Activated CD8-positive, alpha-beta memory T cell treated with anti-CD3 and anti-CD28 coated beads for 48 hours (primary cell): ENCODE results near the gene DCUN1D1.

Experiments used
- DNase-seq, 3 experiments: peaks; one replicate each; pipeline ENCODE4 v3.0.0-alpha.2; 2020; ENCODE audit warnings: low read depth in 2 of 3, low spot score in 2 of 3

DCUN1D1 gene

DNA sequence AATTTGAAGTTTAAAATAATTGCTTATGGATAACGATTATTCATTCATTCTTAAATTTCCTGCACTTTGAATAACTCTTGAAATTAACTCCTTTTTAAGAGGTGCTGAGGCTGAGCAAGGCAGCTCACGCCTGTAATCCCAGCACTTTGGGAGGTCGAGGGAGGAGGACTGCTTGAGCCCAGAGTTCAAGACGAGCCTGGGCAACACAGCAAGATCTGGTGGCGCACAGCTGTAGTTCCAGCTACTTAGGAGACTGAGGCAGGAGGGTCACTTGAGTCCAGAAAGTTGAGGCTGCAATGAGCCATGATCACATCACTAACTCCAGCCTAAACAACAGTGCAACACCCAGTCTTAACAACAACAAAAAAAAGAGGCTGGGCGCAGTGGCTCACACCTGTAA lies 8.0 kb downstream of the DCUN1D1 start:
- no peak for DNase-seq

DNA sequence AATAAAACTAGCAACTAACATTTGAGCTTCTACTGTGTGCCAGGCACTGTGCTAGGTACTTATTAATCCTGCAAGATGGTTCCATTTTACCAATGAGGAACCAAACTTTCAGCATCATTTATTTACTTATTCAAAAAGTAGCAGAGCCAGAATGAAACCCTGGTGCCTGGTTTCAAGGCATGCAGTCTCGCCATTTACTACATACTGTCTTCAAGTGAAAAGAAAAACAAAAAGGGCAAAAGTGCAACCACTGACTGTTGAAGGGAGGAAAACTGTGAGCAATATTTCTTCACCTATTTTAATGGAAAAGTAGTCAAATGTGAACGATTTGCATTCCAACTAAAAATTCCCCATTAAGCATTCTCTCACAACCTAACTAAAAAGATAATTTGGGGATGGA lies 8.7 kb downstream of the DCUN1D1 start:
- DNase-seq, result no peak

DNA sequence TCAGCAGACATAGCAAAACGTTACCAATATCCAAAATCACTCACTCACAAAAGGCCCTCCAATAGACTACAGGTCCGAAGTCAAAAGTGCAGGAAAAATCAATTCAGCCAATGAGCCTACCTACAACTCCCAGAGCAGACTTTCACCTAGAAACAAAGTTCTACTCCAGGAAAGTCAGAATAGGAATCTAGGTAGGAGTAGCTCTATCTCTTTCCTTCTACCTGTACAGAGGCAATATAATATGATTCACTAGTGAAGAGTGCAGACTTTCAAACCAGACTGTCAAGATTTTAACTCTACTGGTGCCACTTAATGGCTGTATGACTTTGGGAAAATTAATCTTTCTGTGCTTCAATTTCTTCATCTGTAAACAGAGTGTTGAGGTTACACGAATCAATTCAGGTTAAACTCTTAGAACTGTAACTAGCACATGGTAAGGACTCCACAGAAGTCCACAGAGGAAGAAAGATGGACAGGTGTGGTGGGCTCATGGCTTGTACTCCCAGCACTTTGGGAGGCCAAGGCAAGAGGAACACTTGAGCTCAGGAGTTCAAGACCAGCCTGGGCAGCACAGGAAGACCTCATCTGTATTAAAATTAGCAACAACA lies 9.4 kb downstream of the DCUN1D1 start:
- no peak for DNase-seq

DNA sequence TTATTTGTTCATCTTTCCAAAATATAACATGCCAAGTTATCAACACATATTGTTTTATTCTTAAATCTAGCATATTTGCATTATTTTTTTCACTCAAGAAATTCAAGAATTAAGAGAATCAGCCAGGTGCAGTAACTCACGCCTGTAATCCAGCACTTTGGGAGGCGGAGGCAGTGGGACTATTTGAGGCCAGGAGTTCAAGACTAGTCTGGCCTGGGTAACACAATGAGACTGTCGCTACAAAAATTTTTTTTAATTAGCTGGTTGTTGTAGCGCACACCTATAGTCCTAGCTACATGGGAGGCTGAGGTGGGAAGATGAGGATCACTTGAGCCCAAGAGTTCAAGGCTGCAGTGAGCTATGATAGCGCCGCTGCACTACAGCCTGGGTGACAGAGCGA lies 10.5 kb downstream of the DCUN1D1 start:
- DNase-seq, result no peak

DNA sequence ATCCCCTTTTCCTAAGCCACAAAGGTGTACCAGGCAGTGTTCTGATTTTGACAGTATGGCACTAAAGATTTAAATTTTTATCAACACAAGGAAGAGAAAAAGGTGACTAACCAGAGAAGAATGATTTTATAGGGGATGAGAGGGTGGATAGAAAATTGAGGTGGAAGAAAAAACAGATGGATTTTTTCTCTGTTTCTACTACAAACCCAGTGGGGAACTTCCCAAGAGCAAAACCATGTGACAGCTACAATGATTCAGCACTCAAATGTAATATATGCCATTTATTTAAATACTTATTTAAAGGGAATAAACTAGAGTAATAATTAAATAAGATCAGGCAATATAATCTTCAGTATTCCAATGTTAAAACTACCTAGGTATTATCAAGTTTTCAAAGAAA lies 11.1 kb downstream of the DCUN1D1 start:
- DNase-seq, result no peak

DNA sequence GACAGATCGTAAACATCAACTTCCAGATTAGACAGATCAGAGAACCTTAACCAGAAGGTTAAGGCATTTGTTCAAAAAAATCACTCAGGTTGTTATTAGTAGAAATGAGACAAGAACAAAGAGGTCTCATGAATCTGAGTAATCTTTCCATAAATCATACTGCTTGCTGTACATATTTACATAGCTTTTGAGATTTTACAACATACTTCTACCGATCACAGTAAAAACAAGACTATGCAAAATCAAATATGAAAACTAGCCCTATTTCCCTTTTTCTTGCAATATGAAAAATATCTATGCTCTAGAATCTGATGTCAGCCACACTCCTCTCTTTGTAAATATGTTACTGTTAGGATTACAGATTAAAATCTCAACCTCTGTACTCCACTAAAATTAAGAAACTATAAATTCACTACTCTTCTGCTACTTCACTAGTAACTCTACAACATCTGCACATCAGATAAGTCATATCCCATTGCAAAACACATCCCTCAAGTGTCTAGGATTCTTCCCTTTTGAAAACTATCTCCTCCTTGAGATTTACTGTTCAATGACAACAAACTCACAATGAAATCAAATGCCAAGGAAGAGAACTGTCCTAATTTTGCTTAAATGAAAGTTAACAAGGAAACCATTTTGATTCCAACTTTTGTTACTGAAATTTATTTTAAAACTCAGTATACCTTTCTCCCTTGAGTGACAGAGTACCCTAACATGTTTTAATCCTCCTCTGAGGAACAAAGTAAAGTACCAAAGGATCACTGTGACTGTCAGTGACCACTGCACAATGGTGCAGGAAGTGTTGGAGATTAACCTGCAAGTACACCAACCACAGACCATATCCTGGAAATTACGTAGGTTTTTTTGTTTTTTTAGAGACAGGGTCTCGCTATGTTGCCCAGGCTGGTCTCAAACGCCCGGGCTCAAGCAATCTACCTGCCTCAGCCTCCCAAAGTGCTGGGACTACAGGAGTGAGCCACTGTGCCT lies 12.8 kb downstream of the DCUN1D1 start:
- no peak for DNase-seq

DNA sequence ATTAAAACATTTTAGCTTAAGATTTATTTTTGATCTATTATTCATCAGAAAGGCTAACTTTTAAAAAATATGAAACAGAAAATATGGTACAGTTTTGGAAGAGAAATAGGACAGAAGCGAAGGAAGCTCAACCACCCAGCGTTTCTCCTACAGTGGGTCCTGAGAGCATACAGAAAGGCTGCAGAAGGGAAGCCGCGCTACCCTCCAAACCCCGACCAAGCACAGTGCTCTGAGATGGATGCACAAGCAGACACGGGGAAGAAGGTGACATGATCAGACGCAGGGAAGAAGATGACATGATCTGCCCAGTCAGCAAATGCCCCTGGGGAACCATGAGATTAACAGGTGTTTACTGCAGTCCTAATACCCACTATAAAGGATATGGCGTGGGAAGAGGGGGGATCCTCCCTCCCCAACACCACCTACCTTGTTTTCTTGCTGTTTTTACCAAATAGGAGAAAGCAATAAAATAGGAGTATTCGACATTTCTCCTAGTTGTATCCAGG lies 14.4 kb downstream of the DCUN1D1 start:
- DNase-seq, result no peak

DNA sequence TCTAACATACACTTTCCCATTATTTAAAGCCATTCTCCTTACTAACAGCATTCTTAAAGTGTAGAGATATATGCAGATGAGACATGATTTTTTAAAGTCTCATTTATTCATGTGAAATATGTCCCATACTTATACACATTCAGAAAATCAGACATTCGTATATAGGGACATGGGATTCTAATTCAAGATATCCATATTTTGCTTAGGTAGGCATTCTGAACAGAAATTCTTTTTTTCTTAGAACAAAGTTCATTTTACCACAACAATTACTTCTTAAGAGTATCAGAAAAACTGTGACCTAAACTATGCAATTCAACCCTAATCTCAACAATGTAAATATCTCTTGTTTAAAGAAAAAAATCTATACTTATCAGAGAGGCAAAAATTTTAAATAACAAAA lies 16.2 kb downstream of the DCUN1D1 start:
- no peak for DNase-seq

DNA sequence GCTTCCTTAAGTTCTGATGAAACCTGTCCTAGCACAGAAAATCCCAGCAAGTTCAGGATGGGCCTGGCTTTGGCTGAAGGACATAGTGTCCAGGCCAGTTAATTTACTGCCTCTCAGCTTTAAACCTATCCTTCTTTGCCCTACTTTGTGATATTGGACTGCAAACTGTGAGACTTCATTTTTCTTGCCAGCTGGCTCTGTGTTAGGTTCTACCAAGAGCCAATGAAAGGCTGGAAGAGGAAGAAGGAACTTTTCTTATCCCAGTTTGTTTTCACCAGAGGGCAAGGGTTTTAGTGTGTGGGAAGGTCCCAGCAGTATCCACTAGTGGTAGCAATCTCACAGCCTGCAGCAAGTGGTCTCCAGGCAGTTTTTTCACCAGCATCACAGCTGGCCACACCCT lies 18.2 kb downstream of the DCUN1D1 start:
- no peak for DNase-seq

DNA sequence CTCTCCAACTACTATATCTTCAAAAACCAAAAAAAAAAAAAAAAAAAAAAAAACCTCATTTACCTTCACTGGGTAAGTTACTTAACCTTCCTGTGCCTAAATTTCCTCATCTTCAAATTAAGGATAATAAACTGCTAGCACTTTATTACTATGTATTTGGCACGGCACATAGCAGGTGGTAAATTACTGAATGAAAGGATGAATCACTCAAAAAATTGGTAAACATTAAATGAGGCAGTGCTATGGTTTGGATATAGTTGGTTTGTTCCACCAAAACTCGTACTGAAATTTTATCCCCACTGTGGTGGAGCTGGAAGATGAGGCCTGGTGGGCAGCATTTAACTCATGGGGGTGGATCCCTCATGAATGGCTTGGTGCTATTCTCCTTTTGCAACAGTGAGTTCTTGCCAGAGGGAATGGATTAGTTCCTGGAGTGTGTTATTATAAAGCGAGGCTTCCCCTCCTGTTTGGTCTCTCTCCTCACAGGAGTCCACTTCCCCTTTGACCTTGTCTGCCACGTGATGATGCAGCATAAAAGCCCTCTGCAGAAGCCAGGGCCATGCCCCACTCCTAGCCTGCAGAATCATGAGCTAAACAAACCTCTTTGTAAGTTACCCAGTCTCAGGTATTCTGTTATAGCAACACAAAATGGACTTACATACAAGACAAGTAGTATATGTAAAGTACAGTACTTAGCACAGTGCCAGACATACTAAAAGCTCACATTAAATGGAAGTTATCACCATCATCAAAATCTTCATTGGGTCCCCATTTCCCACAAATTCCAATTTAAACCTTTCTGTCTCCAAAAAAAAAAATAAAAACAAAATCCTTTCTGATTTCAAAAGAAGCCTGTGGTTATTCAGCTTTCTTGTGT lies 20.6 kb downstream of the DCUN1D1 start:
- no peak for DNase-seq

DNA sequence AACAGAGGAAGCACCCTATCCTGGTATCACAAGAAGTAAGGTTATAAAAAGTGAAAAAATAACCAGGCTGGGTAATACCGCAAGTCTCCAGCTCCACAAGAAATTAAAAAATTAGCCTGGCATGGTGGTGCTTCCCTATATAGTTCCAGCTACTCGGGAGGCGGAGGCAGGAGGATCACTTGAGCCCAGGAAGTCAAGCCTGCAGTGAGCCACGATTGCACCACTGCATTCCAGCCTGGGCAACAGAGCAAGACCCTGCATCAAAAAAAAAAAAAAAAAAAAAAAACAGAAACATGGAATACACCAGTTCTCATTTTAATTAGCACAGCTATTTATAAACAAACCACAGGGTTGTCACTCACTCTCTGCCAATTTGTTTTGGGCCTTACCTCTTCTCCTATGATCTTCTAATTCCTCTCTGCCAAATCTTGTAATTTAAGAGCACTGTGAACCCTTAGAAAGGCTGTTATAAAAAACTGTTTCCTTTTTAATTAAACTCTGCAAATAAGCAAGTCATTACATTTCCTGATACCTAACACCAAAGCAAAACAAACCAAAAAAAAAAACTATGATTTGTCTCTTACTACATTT lies 22.6 kb downstream of the DCUN1D1 start:
- no peak for DNase-seq

DNA sequence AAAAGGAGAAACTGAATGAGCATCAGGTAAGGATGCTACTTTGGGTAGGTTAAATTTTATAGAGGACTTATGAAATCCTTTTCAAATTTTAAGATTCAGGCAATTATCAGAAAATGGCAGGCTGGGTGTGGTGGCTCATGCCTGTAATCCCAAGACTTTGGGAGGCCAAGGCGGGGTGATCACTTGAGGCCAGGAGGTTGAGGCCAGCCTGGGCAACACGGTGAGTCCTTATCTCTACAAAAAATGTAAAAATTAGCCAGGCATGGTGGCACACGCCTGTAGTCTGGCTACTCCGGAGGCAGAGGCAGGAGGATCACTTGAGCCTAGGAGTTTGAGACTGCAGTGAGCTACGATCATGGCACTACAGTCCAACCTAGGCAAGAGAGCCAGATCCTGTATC lies 23.1 kb downstream of the DCUN1D1 start:
- DNase-seq, result no peak

DNA sequence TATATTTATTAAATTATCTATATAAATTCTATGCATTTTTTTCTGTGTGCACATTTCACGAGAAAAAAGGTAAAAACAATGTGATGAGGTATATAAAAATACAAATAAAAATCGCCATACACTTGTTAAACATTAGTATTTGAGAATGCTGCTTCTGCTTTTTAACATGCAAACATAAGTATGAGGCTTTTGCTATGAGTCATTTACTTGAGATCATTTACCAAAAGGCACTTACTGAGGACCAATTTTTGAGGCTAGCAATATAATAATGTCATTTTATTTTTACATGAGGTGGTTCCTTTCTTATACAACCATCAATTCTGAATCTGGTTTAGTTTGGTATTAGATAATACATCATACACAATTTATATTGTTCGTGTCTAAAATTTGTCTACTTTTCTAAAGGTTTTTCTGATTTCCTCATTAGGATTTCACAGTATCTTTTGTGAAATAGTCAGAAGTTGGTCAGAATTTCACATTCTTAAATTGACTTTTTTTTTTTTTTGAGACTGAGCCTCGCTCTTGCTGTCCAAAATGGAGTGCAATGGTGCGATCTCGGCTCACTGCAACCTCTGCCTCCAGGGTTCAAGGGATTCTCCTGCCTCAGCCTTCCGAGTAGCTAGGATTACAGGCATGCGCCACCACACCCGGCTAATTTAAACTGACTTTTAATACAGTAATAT lies 25.6 kb downstream of the DCUN1D1 start:
- no peak for DNase-seq

DNA sequence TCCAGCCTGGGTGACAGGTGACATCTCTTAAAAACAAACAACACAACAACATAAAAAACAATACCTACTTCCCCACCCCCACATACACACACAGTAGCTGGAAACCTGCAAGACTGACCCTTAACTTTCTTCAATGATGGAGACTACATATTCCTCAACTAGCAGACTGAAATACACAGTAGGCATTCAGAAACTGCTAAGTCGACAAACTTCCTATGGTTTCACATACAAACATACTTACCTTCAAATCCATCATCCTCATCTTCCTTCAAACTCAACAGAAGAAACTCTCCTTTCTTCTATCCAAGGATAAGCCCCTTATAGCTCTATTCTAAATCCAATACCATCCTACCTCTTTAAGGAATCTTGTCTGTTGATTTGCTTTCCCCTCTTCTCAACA lies 30.6 kb downstream of the DCUN1D1 start:
- DNase-seq, result no peak

DNA sequence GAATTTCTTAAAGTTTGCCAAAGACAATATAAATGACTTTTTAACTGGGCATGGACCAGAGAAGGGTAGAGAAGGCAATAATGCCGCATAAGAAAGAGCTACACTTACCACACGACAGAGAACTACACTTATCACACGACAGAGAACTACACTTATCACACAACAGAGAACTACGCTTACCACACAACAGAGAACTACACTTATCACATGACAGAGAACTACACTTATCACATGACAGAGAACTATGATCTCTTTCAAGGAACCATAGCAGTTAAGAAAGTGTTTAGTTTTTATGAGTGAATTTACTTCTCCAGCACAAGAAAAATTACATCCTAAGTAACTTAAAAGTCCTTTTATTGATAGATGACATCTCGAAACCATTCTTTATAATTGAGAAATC lies 32.0 kb downstream of the DCUN1D1 start:
- no peak for DNase-seq

DNA sequence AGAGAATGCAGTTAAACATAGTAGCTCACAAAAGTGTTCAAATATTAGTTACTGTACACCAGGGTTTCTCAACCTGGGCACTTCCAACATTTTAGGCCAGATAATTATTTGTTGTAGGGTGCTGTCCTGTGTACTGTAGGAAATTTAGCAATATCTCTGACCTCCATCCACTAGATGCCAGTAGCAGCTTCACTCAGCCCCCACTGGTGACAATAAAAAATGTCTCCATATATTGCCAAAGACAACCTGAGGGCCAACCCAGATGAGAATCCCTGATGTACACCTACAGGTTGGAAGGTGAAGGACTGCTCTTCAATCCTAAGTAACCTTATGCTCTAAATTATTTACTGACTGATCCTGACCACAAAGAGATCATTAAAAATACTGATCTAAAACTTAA lies 32.5 kb downstream of the DCUN1D1 start:
- DNase-seq, result no peak

DNA sequence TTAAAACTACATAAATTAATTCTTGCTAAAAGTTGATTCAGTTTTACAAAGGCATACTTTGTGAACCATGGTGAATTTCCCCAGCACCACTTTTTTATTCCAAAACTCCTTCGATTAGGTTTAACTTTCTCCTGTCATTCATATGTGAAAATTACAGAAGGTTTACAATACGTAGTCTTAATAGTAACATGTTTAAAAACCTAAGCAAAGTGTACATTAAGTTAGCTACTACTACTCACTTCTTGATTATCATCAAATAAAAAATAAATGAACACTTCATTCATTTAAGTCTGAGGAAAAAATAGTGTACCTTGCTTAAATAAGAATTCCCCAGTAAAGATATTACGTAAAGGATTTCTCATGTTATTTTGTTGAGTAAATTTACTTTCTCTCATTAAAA lies 38.6 kb downstream of the DCUN1D1 start:
- no peak for DNase-seq

DNA sequence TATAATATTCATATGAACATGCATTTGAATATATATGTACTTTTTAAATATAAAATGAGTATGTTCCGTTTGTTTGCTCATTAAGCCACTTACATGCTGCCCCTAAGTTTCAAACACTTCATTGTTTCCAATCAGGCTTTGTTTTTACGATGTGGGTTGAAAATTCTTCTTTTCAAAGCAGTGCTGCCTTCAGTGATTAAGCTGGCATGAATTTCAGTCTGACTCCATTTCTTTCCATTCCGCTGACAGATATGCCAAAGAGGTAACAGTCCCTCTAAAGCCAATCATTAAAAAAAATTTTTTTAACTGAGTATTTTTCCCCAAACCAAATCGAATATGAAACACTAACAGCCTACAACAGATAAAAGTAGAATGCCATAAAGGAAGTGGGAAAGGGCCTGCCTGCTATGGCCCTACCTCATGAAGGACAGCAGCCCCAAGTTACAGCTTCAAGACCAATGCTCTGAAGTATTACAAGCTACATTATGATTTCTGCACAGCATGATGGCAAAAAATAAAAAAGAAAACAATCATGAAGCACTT lies 40.0 kb downstream of the DCUN1D1 start:
- DNase-seq, result no peak

DNA sequence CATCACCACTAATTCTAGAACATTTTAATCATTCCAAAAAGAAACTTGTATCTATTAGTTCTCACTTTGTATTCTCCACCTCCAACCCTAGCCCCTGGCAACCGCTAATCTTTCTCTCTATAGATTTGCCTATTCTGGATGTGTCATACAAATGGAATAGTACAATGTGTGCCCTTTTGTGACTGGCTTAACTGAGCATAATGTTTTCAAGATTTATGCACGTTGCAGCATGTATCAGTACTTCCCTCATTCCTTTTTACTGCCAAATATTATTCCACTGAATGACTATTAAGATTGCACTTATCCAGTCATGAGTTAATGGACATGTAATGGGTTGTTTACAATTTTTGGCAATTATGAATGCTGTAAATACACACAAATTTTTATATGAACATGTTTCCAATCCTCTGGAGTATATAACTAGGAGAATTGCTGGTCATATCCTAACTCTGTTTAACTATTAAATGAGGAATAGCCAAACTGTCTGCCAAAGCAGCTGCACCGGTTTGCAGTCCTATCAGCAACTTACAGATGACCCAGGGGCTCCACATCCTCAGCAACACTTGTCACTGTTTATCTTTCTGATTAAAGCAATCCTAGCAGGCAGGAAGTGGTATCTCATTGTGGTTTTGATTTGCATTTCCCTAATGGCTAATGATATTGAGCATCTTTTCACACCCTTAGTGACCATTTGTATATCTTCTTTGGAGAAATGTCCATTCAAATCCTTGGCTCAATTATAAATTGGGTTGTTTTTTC lies 42.9 kb downstream of the DCUN1D1 start:
- DNase-seq, result no peak

DNA sequence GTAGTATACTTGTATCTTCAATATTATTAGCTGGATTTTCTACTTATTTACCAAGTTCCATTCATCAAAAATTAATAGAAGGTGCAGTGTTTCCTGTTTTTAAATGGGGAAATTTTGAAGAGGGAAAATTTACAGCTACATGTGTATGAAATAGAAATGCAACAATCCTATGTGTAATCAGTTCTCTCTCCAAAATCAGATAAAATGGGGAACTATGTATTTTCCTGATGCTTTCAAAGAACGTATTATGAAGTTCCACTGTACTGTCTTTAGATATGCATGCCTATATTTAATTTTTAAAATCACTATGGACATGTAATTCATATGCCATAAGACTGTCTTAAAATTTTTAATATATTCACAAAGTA lies 43.4 kb downstream of the DCUN1D1 start:
- DNase-seq, result no peak
